ENCODE data around the gene AQP1.

Gene AQP1

DNA sequence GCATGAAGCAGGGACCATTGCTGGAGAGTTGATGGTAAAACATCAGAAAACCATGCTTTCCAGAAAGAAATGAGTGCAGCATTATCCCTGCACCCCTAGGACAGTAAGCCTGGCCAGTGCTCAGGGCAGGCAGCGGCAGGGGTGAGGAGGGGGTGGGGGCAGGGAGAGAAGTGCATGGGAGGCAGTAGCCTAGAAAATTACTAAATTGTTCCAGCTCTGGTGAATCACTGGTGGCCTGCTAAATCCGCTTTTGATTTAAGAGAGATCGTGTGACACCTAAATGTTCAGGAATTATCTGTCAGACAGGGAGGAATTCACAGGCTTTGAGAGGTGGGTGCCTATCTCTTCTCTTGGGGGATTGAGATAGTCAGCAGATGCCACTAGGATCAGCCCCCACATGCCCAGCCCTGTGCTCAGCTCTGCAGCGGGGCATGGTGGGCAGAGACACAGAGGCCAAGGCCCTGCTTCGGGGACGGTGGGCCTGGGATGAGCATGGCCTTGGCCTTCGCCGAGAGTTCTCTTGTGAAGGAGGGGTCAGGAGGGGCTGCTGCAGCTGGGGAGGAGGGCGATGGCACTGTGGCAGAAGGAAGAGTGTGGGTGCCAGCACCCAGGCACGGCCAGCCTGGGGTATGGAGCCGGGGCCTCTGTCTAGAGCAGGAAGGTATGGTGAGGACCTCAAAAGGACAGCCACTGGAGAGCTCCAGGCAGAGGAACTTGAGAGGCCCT lies 5.0 kb upstream of the AQP1 start:
- no peak for DNase-seq (ENCODE audit: low spot score)

- no peak for DNase-seq (ENCODE audit: low spot score)
These were observed 4.0 kb upstream of the AQP1 start for GRCh38 chr7:30907527-30908267.

DNA sequence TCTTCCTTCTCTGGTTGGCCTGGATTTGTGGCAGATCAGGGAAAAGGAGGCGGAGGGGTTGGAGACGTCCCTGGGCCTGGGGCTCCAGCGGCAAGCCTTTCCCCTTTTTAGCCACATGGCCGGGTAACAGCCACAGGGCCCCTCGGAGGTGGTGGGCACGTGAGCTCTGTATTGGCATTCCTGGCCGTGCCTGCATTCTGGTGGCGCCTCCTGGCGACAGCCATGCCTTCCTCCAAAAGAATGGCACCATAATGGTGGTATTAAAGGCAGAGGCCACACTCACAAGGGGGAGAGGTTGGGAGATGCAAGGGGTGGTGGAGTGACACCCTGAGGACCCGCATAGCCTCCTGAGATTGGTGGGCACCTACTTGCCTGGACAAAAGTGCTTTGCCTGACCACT lies 3.0 kb upstream of the AQP1 start:
- no peak for DNase-seq (ENCODE audit: low spot score)

GRCh38 chr7:30909431-30909830 lies 2.2 kb upstream of the AQP1 start:
- DNase-seq (ENCODE audit: low spot score), result no peak

GRCh38 chr7:30910411-30911073 lies 1.1 kb upstream of the AQP1 start:
- no peak for DNase-seq (ENCODE audit: low spot score)

DNA sequence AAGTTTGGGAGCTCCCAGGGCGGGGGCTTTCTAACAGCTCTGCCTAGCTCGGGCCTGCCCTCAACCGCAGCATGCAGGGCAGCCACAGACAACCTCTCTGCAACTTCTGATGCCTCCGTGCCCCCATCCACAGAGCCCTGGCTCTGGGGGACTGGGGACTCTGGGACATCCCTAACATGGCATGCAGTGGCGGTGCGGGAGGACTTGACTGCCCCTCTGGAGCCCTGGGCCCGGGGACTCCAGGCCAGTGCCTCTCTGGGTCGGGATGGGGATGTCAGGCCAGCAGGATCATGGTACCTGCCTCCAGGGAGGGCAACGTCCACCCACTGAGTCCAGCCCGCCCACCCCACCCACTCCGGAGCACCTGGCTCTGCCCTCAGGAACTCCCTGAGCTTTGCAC lies 520 bp upstream of the AQP1 start:
- no peak for DNase-seq (ENCODE audit: low spot score)

DNA sequence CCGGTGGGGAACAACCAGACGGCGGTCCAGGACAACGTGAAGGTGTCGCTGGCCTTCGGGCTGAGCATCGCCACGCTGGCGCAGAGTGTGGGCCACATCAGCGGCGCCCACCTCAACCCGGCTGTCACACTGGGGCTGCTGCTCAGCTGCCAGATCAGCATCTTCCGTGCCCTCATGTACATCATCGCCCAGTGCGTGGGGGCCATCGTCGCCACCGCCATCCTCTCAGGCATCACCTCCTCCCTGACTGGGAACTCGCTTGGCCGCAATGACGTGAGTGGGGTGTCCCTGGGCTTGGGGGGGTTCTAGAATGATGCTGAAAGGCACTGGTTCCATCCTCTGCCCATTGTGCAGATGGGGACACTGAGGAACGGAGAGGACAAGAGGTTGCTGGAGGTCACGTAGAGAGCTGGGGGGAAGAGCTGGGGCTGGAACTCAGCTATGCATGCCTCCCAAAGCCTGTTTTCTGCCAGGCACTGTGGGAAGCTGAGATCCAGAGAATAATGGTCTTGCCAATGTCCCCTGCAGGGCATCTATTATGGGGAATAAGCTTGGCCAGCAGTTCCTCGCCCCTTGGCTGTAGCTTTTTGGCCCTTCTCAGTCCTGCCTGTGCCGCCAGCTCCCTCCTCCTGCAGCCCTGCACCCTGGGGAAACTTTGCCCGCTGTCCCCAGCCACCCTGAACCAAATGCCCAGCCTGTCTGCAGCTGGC lies 523 bp downstream of the AQP1 start:
- DNase-seq (ENCODE audit: low spot score), result no peak

DNA sequence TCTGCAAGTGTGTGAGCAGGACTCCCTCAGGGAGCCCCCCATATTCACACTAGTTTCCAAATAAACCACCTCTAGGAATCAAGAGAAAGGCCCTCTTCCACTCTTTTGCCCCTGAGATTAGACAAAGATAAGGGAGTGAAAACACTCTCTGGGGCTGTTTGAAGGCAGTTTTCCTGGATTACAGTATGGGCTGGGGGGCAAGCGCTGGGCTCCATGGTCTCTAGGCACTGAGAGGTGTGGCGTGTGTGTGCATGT lies 1.0 kb downstream of the AQP1 start:
- DNase-seq (ENCODE audit: low spot score), result no peak

DNA sequence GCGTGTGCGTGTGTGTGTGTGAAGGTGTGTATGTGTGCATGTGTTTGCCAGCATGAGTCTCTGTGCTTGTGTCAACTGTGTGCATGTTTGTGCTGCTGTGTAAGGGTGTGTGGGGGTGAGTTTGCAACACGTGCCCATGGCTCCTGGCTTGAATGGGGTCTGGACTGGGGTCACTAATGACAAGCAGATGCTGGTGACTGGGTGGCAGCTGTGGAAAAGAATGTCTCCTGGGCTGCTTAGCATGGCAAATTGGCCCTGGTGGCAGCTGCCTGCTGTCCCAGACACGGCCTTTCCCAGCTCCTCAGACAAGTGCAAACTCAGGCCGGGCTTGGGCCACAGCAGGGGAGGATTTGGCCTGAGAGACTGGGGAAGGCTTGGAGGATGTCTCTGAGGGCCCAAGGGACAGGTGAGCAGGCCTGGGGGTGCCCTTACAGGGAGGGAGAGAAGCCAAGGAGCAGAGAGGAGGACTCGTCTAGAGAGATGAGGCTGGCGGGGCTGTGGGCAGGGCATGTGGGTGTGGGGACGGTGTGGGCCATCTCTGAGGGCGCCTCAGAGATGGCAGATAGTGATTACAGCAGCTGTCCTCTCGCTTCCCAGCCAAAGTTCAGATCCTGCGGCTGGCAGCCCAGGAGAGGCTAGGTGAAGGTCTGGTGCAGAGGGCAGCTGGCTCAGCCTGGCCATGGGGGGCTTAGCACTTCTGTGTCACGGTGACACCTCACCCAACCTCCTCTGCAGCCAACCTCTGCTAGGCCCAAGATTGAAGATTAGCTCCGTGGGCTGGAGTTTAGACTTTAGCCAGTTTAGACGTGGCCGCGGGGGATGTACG lies 1.5 kb downstream of the AQP1 start:
- no peak for DNase-seq (ENCODE audit: low spot score)

- no peak for DNase-seq (ENCODE audit: low spot score)
These were observed 2.3 kb downstream of the AQP1 start for GRCh38 chr7:30913821-30914515.

DNA sequence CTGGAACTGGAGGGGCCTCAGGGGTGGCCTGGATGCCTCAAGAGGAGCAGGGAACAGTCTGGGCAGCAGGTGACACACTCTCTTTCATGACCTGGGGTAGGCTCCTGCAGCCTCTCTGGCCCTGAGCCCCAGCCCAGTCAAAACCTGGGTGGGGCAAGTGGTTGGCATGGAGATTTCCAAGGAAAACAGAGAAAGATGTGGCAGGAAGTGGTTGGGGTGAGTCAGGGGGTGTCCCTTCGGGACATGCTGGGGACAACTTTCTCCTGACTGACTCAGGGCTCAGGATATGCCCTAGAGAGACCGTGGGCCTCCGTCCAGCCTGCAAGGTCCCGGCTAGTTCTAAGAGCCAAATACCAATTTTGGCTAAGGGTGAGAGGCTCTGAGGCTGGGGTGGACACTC lies 2.9 kb downstream of the AQP1 start:
- DNase-seq (ENCODE audit: low spot score), result no peak

- DNase-seq (ENCODE audit: low spot score), result no peak
These were observed 3.5 kb downstream of the AQP1 start for GRCh38 chr7:30915005-30915601.

DNA sequence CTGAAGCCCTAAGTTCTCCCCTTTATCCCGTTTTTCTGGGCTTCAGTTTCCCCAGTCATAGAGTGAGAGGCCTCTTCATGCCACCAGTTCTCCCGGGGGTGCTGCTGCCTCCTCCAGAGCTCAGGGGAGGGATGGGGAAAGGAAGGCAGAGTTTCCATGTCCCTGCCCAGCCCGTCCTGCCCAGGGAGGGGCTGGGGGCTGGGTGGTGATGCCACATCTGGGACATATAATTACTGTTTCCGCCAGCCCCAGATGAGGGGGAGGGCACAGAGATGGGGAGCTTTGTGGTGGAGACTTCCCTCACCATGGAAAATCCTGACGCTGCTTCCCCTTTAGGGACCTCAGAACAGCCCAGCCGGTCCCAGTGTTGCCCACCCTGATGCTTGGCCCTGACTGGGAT lies 4.1 kb downstream of the AQP1 start:
- no peak for DNase-seq (ENCODE audit: low spot score)

DNA sequence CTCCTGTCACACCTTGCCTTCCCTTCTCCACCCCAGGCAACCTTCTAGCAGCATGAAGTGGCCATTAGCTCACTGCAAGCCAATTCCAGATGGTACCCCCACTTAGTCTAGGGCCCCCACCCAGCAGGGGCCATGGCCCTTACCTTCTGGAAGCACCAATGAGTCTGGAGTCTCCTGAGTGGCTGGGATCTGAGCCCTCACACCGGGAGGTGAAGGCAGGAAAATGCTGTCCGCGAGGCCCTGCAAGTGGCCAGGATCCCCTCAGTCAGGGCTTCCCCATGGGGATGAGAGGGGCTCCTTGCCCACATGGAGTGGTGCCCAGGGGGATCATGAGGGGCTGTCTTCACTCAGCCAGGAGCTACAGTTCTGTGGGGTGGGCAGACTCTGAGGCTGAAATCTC lies 4.6 kb downstream of the AQP1 start:
- no peak for DNase-seq (ENCODE audit: low spot score)

DNA sequence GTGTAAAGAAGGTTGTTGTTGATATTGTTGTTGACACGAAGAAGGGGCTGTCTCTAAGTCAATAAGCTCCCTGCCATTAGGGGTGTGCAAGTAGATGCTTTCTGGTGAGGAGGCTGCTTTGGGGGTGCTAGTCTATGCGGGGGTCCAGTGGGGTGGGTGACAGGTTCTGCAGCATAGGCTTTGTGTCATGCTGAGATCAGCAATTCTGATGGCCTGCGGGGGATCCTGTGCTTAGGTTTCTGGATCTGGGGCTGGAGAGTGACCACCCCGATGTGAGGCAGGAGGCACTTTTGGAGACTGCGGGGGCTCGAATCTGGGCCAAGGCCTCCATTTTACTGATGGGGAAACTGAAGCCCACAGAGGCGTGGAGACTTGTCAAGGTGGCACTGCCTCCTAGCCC lies 5.1 kb downstream of the AQP1 start:
- no peak for DNase-seq (ENCODE audit: low spot score)

DNA sequence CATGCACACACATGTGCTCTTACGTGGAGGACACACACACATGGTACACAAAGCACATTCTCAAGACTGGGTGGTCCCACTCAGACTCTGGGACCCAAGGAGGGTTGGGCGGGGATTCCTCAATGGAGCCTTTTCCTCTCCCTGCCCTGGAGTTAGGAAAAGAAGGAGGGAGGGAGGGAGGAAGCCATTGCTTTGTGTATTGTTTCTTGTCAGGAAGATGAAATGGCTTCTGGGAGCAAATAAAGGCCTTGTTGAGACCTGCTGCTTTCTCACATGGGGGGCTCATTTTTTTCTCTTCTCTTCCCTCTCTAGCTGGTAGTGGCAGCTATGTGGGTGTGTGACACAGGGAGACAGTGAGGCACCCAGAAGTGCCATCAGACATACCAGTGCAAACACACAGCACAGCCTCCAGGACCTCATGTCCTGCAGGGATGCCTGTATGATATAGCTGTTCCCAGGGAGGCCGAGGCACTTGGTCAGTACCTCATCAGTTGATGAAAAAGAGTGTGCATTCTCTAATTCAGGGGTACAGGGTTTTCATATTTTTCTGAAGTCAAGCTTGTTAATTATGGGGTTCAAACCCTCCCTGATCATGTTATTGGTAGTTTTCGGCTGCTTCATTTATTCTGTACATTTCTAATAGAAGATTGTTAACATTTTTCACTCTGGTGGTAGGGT lies 5.7 kb downstream of the AQP1 start:
- DNase-seq (ENCODE audit: low spot score), result no peak

DNA sequence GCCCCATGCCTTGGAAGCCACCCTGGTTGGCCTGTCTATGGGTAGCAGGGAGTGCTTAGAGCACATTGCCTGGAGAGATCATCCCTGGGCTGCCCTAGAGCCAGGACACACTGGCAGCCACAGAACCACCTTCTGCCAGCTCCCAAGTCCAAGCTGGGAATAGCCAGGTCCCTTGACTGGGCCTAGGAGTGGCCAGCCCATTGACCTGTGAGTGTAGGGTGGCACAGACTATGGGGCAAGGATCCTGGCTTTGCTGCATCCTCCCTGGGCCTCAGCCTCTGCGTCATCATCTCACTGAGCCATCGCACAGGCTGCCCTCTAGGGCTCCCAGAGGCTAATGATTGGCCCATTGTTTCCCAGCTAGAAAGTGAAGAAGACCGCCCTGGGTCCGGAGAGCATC lies 7.0 kb downstream of the AQP1 start:
- DNase-seq (ENCODE audit: low spot score), result no peak

DNA sequence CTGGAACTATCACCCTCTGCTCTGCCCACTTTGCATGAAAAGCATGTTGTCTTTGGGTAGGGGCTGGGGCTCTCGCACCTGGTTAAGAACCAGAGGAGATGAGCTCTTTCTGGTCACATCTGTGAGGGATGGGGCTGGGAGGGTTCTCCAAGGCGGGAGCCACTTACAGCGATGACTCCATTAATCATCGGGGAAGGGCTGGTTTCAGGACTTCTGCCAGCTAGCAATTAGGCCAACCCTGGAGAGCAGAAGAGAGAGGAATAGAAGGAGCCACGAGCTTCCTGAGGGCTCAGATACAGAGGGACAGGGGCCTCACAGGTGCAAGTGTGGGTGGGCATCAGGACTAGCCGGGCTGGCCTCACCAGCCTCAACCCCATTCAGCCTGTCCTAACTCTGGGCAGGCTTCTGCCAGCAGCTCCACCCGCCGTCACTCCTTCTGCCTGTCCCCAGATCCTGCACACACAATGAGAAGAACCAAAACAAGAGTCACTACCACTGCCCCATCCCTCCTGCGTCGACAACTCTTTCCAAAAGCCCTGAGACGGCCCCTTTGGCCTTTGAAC lies 8.4 kb downstream of the AQP1 start:
- no peak for DNase-seq (ENCODE audit: low spot score)

DNA sequence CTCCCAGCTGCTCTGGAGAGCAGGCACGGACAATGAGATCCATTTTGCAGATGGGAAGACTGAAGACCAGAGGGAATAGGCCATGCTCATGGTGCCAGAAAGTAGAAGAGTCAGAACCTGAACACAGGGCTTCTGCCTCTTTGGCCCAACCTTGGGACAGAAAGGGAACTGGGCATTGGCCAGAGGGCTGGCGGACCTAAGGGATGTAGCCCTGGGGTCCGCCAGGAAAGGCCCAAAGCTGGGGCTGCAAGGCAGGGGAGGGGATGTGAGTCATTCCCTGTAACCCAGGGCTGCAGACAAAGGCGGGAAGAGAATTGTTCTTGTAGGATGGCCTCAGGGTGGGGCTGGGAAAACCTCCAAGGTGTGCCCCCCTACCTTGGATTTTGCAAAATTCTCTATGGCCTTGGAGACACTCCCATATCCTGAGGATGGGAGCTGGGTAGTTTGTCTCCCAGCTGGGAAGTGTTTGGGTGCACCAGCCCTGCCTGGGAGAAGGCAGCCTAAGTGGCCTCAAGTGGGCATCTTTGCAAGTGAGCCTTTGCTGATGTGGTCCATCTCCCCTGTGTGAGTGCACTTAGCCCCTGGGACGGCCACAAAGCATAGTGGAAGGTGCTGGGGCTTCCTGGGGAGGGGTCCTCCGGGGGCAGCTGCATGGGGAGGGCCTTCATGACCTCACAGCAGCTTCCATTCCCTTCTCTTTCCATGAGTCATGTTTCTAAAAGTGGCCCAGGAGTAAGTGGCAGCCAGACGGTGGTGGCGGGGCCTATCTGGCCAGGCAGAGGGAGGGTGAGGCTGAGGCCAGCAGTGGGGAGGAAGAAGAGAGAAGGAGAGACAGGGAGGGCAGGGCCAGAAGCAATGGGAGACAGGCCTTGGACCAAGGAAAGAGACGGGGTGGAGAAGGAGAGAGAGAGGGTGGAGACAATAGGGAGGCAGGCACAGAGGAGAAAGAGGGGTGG lies 9.2 kb downstream of the AQP1 start:
- DNase-seq (ENCODE audit: low spot score), result no peak
